ENCODE data around the gene MAP3K20. TPM values are rescaled to one million over a fixed set of nuclear protein-coding genes. Genes with fewer than 3 reads are reported as not detected.

Gene MAP3K20
- total RNA-seq, 5 donors from 2014 or later (not counting 1 experiment from before 2014, with no cell fraction given), result 1.1 to 3.0 (median 1.4) TPM

DNA sequence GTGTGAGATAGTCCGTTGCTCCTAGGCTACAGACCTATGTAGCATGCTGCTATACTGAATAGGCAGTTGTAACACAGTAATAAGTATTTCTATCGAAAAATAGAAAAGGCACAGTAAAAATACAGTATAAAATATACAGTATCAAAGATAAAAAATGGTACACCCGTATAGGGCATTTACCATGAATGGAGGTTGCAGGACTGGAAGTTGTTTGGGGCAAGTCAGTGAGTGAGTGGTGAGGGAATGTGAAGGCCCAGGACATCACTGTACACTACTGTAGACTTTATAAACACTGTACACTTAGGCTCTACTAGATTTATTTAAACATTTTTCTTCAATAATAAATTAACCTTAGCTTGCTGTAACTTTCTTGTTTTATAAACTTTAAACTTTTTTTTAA lies 3.5 kb downstream of the MAP3K20 start:
- Mint-ChIP-seq H3K27ac (no peak overlapping the region), H3K4me1 (peaks cover 6 to 17% (median 8%) of the 10 kb centered on the region in 3 donors), H3K36me3 (no peaks in the 10 kb centered on the region), H3K9me3 (peaks cover 0 to 3% (median 0%) of the 10 kb centered on the region in 3 donors), H3K4me3 (no peak overlapping the region), H3K27me3 (peaks cover 28 to 31% of the 10 kb centered on the region in 2 donors)
- ChIA-PET CTCF (interaction anchor here in 1 of 2 donors (0.6 kb wide), 1 partner anchor 33 kb away, joined by 3 read pairs; no protein-coding TSS in a partner anchor), POLR2A (interaction anchor here in 1 of 2 donors (0.6 kb wide), 1 partner anchor 8 kb away, joined by 3 read pairs; no protein-coding TSS in a partner anchor)
- ATAC-seq (replicated peaks in 1 of 4) (no peak), DNase-seq (no peak)
- Histone ChIP-seq H3K27ac (ENCODE audit: low read length) (no peak overlapping the region), H3K36me3 (ENCODE audit: control insufficient read depth in 2 of 2, extremely low read depth in 1 of 2, insufficient read depth in 1 of 2, low read length in 1 of 2) (no peaks in the 10 kb centered on the region), H3K27me3 (replicated peaks in 1 of 2; ENCODE audit: control insufficient read depth in 2 of 2, extremely low read depth in 1 of 2, insufficient read depth in 2 of 2, low read length in 1 of 2) (peaks cover 0 to 5% of the 10 kb centered on the region in 2 experiments), H3K4me1 (ENCODE audit: control insufficient read depth in 1 of 2, extremely low read depth in 1 of 2, insufficient read depth in 2 of 2, low read length in 2 of 2) (peaks cover 0 to 10% of the 10 kb centered on the region in 2 experiments), H3K4me3 (ENCODE audit: control insufficient read depth in 1 of 2, extremely low read depth in 1 of 2, low read length in 1 of 2) (no peak overlapping the region), H3K9me3 (no peaks in the 10 kb centered on the region)
- no CpG with 5 or more reads among the region's 3 CpGs for WGBS (ENCODE audit: insufficient coverage)

- peaks cover 0 to 5% of the 10 kb centered on the region in 2 experiments for H3K27me3 ChIP-seq (replicated peaks in 1 of 2; ENCODE audit: control insufficient read depth in 2 of 2, extremely low read depth in 1 of 2, insufficient read depth in 2 of 2, low read length in 1 of 2)
- ChIA-PET CTCF (interaction anchor here (0.5 to 0.8 kb wide), 3 partner anchors 29 to 54 kb away, joined by 3 to 4 read pairs (median 3); no protein-coding TSS in a partner anchor), POLR2A (interaction anchor here in 1 of 2 donors (0.6 kb wide), 1 partner anchor 9 kb away, joined by 3 read pairs; no protein-coding TSS in a partner anchor)
- no peak overlapping the region for H3K27ac Mint-ChIP-seq
- H3K4me1 Mint-ChIP-seq, result peaks cover 6 to 12% (median 8%) of the 10 kb centered on the region in 3 donors
- no CpG with 5 or more reads among the region's 6 CpGs for whole genome bisulfite sequencing (ENCODE audit: insufficient coverage)
- no peaks in the 10 kb centered on the region for H3K36me3 Mint-ChIP-seq
- H3K27me3 Mint-ChIP-seq, result peaks cover 20 to 25% of the 10 kb centered on the region in 2 donors
- H3K9me3 Mint-ChIP-seq, result peaks cover 0 to 3% (median 0%) of the 10 kb centered on the region in 3 donors
- H3K36me3 ChIP-seq (ENCODE audit: control insufficient read depth in 2 of 2, extremely low read depth in 1 of 2, insufficient read depth in 1 of 2, low read length in 1 of 2), result no peaks in the 10 kb centered on the region
- DNase-seq (no peak), ATAC-seq (replicated peaks in 1 of 4) (no peak)
- H3K27ac ChIP-seq (ENCODE audit: low read length), result no peak overlapping the region
- H3K4me3 ChIP-seq (ENCODE audit: control insufficient read depth in 1 of 2, extremely low read depth in 1 of 2, low read length in 1 of 2), result no peak overlapping the region
- no peak overlapping the region for H3K4me3 Mint-ChIP-seq
- H3K4me1 ChIP-seq (ENCODE audit: control insufficient read depth in 1 of 2, extremely low read depth in 1 of 2, insufficient read depth in 2 of 2, low read length in 2 of 2), result peaks cover 0 to 8% of the 10 kb centered on the region in 2 experiments
- H3K9me3 ChIP-seq, result no peaks in the 10 kb centered on the region
Observed at GRCh38 chr2:173079973-173080860, 4.6 kb downstream of the MAP3K20 start.

DNA sequence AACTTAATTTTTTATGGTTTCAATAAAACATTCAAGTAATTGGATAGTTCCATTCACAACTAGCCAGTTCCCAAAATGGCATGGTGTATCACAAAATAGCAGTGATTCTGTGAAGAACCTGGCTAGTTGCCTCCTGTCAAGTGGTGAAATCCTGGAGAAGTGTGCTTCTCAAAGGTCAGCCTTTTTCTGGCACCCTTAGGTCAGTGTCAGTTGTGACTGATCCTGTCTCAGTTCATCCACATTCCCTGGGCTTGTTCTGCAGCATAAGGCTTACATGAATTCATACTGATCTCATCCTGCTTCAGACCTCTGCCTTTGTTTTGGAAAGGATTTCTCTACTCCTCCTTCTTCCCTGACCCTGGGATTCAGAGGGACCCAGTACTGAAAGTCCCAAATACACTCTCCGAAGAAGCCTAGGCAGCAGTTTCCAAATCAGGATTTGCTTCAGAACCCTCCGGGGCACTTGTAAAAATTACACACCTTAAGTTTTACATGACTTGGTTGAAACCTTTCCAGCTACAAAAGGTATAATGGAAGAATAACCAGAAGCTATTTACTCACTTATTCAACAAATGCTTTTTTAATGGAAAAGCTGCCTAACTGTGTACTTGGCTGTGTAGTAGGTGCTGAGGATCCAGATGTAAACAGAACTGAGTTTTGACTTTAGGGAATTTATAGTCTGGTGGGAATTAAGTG lies 11.0 kb downstream of the MAP3K20 start:
- Mint-ChIP-seq H3K4me3 (no peak overlapping the region), H3K9me3 (peaks cover 0 to 3% (median 0%) of the 10 kb centered on the region in 3 donors)
- POLR2A ChIA-PET, result no interaction called here

GRCh38 chr2:173087214-173087581 lies 11.6 kb downstream of the MAP3K20 start:
- no peak overlapping the region for H3K4me3 ChIP-seq (ENCODE audit: control insufficient read depth in 1 of 2, extremely low read depth in 1 of 2, low read length in 1 of 2)
- no peaks in the 10 kb centered on the region for H3K27me3 ChIP-seq (replicated peaks in 1 of 2; ENCODE audit: control insufficient read depth in 2 of 2, extremely low read depth in 1 of 2, insufficient read depth in 2 of 2, low read length in 1 of 2)
- H3K36me3 Mint-ChIP-seq, result no peaks in the 10 kb centered on the region
- H3K27ac ChIP-seq (ENCODE audit: low read length), result no peak overlapping the region
- H3K9me3 Mint-ChIP-seq, result peaks cover 0 to 2% (median 0%) of the 10 kb centered on the region in 3 donors
- no peaks in the 10 kb centered on the region for H3K9me3 ChIP-seq
- WGBS (ENCODE audit: insufficient coverage), result 64% methylated on average over 1 of the region's 1 CpG
- peaks cover 9 to 11% of the 10 kb centered on the region in 2 donors for H3K27me3 Mint-ChIP-seq
- no peak overlapping the region for H3K27ac Mint-ChIP-seq
- DNase-seq (no peak), ATAC-seq (replicated peaks in 1 of 4) (no peak)
- CTCF ChIA-PET, result no interaction called here
- no peaks in the 10 kb centered on the region for H3K36me3 ChIP-seq (ENCODE audit: control insufficient read depth in 2 of 2, extremely low read depth in 1 of 2, insufficient read depth in 1 of 2, low read length in 1 of 2)
- H3K4me1 ChIP-seq (ENCODE audit: control insufficient read depth in 1 of 2, extremely low read depth in 1 of 2, insufficient read depth in 2 of 2, low read length in 2 of 2), result no peaks in the 10 kb centered on the region
- no peak overlapping the region for H3K4me3 Mint-ChIP-seq
- H3K4me1 Mint-ChIP-seq, result no peaks in the 10 kb centered on the region
- POLR2A ChIA-PET, result no interaction called here

More for the DNA sequence above, 11.0 kb downstream of the MAP3K20 start:
- CTCF ChIA-PET, result no interaction called here
- Histone ChIP-seq H3K27me3 (replicated peaks in 1 of 2; ENCODE audit: control insufficient read depth in 2 of 2, extremely low read depth in 1 of 2, insufficient read depth in 2 of 2, low read length in 1 of 2) (no peaks in the 10 kb centered on the region), H3K4me1 (ENCODE audit: control insufficient read depth in 1 of 2, extremely low read depth in 1 of 2, insufficient read depth in 2 of 2, low read length in 2 of 2) (no peaks in the 10 kb centered on the region), H3K27ac (ENCODE audit: low read length) (no peak overlapping the region), H3K9me3 (no peaks in the 10 kb centered on the region), H3K4me3 (ENCODE audit: control insufficient read depth in 1 of 2, extremely low read depth in 1 of 2, low read length in 1 of 2) (no peak overlapping the region), H3K36me3 (ENCODE audit: control insufficient read depth in 2 of 2, extremely low read depth in 1 of 2, insufficient read depth in 1 of 2, low read length in 1 of 2) (no peaks in the 10 kb centered on the region)
- Mint-ChIP-seq H3K4me1 (no peaks in the 10 kb centered on the region), H3K36me3 (no peaks in the 10 kb centered on the region), H3K27me3 (peaks cover 10 to 11% of the 10 kb centered on the region in 2 donors), H3K27ac (no peak overlapping the region)
- DNase-seq, result no peak
- no peak for ATAC-seq (replicated peaks in 1 of 4)
- WGBS (ENCODE audit: insufficient coverage), result no CpG with 5 or more reads among the region's 2 CpGs

DNA sequence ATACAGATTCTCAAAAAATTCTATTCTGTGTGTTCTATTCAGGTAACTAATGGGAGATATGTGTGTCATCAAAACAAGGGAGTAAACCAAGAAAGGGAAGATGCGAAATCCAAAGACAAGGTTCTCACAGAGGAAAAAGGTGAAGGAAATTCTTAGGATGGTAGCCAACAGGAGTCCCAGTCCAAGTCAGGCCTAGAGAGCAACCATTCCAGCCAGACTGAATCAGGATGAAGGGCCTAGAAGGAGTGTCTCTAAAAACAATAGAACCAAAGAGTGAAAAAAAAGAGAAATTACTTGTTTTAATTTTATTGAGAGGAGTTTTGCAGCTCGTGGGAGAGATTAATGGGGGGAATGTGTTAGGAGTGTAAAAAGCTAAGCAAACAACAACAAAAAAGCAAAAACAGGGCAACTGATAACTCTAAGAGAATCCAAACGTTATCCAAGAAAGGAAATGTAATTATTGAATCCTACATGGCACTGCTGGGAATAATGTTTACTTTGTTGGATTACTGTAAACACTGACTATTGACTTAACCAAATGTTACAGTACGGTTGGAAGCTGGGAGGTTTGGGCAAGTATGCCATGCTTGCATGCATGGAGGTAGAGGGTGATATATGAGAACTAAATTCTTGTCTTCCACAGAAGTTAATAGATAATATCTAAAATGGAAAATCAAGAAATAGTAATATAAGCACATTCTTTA lies 12.3 kb downstream of the MAP3K20 start:
- Histone ChIP-seq H3K9me3 (no peaks in the 10 kb centered on the region), H3K27me3 (replicated peaks in 1 of 2; ENCODE audit: control insufficient read depth in 2 of 2, extremely low read depth in 1 of 2, insufficient read depth in 2 of 2, low read length in 1 of 2) (no peaks in the 10 kb centered on the region), H3K36me3 (ENCODE audit: control insufficient read depth in 2 of 2, extremely low read depth in 1 of 2, insufficient read depth in 1 of 2, low read length in 1 of 2) (no peaks in the 10 kb centered on the region), H3K4me3 (ENCODE audit: control insufficient read depth in 1 of 2, extremely low read depth in 1 of 2, low read length in 1 of 2) (no peak overlapping the region), H3K4me1 (ENCODE audit: control insufficient read depth in 1 of 2, extremely low read depth in 1 of 2, insufficient read depth in 2 of 2, low read length in 2 of 2) (no peaks in the 10 kb centered on the region), H3K27ac (ENCODE audit: low read length) (no peak overlapping the region)
- no peak overlapping the region for H3K27ac Mint-ChIP-seq
- ATAC-seq (replicated peaks in 1 of 4) (no peak), DNase-seq (no peak)
- no peaks in the 10 kb centered on the region for H3K4me1 Mint-ChIP-seq
- no peaks in the 10 kb centered on the region for H3K36me3 Mint-ChIP-seq
- H3K27me3 Mint-ChIP-seq, result peaks cover 3 to 11% of the 10 kb centered on the region in 2 donors
- no peaks in the 10 kb centered on the region for H3K9me3 Mint-ChIP-seq
- 100% methylated on average over 1 of the region's 4 CpGs for WGBS (ENCODE audit: insufficient coverage)
- CTCF ChIA-PET, result interaction anchor here in 1 of 2 donors (0.8 kb wide), 1 partner anchor 15 kb away, joined by 3 read pairs; no protein-coding TSS in a partner anchor
- POLR2A ChIA-PET, result no interaction called here
- no peak overlapping the region for H3K4me3 Mint-ChIP-seq
